Heart left ventricle (tissue), 16 donors: ENCODE results near the gene GZMH. TPM values are rescaled to one million over a fixed set of nuclear protein-coding genes. Genes with fewer than 3 reads are reported as not detected.

Experiments used
- ATAC-seq, 4 donors: fragments of 200-7000 bp; cut with Tn5 transposase; one replicate each; pipeline ENCODE4 v1.9.1; 2020 to 2022; ENCODE audit warnings: moderate library complexity in 4 of 4, mild to moderate bottlenecking in 3 of 4, moderate number of reproducible peaks in 1 of 4
- DNase-seq, 5 donors: peaks; one replicate each; pipeline ENCODE4 v3.0.0-alpha.2; 2020
- H3K27ac ChIP-seq, 12 donors: fragments of 200-600 bp; sonication (generic) in 4 of 12; one replicate each; pipeline versions ENCODE4 v1.5.0 to v1.8.0; 2016 to 2022; ENCODE audit warnings: mild to moderate bottlenecking in 2 of 12
- H3K27me3 ChIP-seq, 9 donors: fragments of 200-600 bp; sonication (generic) in 2 of 9; one replicate each; pipeline versions ENCODE4 v1.5.1 to v1.8.0; 2016 to 2022; ENCODE audit warnings: mild to moderate bottlenecking in 3 of 9
- H3K36me3 ChIP-seq, 9 donors: fragments of 200-600 bp; sonication (generic) in 2 of 9; one replicate each; pipeline versions ENCODE4 v1.5.0 to v1.8.0; 2018 to 2022; ENCODE audit warnings: mild to moderate bottlenecking in 2 of 9
- H3K4me1 ChIP-seq, 12 donors: fragments of 200-600 bp; sonication (generic) in 4 of 12; one replicate each; pipeline versions ENCODE4 v1.5.0 to v1.8.0; 2016 to 2022; ENCODE audit warnings: mild to moderate bottlenecking in 3 of 12
- H3K4me3 ChIP-seq, 12 donors: fragments of 200-600 bp; sonication (generic) in 4 of 12; one replicate each; pipeline versions ENCODE4 v1.5.0 to v1.8.0; 2017 to 2022; ENCODE audit warnings: mild to moderate bottlenecking in 9 of 12, moderate library complexity in 4 of 12
- H3K9me3 ChIP-seq, 12 donors: fragments of 200-600 bp; sonication (generic) in 4 of 12; one replicate each; pipeline versions ENCODE4 v1.5.0 to v1.8.0; 2016 to 2022; ENCODE audit warnings: mild to moderate bottlenecking in 1 of 12
- CTCF ChIP-seq, 12 donors: fragments of 200-600 bp; sonication (generic) in 4 of 12; IDR thresholded peaks; one replicate each; pipeline versions ENCODE4 v1.5.0 to v1.8.0; 2018 to 2022; ENCODE audit warnings: antibody characterized with exemption in 12 of 12, mild to moderate bottlenecking in 5 of 12
- POLR2A ChIP-seq, 2 donors: fragments of 450-650 bp; IDR thresholded peaks; one replicate each; pipeline ENCODE4 v1.6.1; 2017; ENCODE audit warnings: antibody characterized with exemption in 2 of 2, mild to moderate bottlenecking in 2 of 2, moderate library complexity in 2 of 2
- WGBS, 4 donors: extraction: QIAGEN DNeasy Blood & Tissue Kit in 2 of 4; methylation state at CpG; one replicate each; pipeline versions ENCODE4 v1.1.5 to v1.1.7; 2013 to 2018; 5-methylcytosine and 5-hydroxymethylcytosine counted together
- intact Hi-C, 10 donors: fragments of 100-400 bp; cut with DNase I; formaldehyde crosslinking; loops; one replicate each; pipeline versions ENCODE4 v1.11.1 to v1.14.2; 2022
- polyA plus RNA-seq, 2 donors: library from polyadenylated mRNA; stranded (reverse); fragments of 200-250 nt; gene quantifications; one replicate each; pipeline ENCODE4 v1.2.3, GENCODE V29; 2013
- total RNA-seq, 9 donors: library from RNA; depleted of rRNA in 2 of 9; stranded (reverse); fragments of >200 nt in 2 of 9; fragmentation: NEBNext Ultra II Directional in 3 of 9; extraction: Animal tissue kit (Norgen Biotek cat#: 25700) in 3 of 9; gene quantifications; one replicate each; pipeline versions ENCODE4 v1.1.0 to v1.2.4, GENCODE V29; 2016 to 2023
- donor health status: ischemic (EF 13 %, LVEDD 7.1; RV severe dilation, severe dysfunction).
- donor health status: healthy with polysubstance abuse.
- donor health status: DM: no; HTN: yes; CAD: no.
- donor health status: DM: no; HTN: no; CAD: no.
- donor health status: ischemic (EF 25% LVEDD 6.9; RV normal size, moderate dysfunction).
- donor health status: ischemic (EF 25% LVEDD 5.7; RV mildly dilated, moderate dysfunction).
- donor health status: healthy.
- donor health status: DM: yes; HTN: yes; CAD: no.
- donor health status: ischemic (EF 35%, LVEDD 5.7; RV mildly dilated, moderate dysfunction).
- donor health status: nonischemic (EF 11% LVEDD 7.7; RV severe dilation, severe dysfunction).
- donor health status: DM: yes; HTN: yes; CAD: no.
- donor health status: PGD.
- donor health status: ischemic (EF 29% LVEDD 5.4; RV normal size, mild dysfunction).
- donor health status: nonischemic (EF 23%, LVEDD 6.1; RV moderate dilation, normal function).

The GZMH gene
- total and polyA plus RNA-seq, 11 donors = 0.30 to 5.9 (median 1.4) TPM; not detected in 5

- intact Hi-C loops = no loop called here
- H3K27me3 ChIP-seq = peaks cover 0 to 3% (median 0%) of the 10 kb centered on the region in 9 donors
- no peaks in the 10 kb centered on the region for H3K4me1 ChIP-seq
- no peak for TF ChIP-seq POLR2A (IDR thresholded peaks at IDR 0.05)
- TF ChIP-seq CTCF (IDR thresholded peaks at IDR 0.05) = no peak
- H3K27ac ChIP-seq = peak within 1 kb of the TSS in 1 of 12 donors; percentile 49
- no peaks in the 10 kb centered on the region for H3K9me3 ChIP-seq
- DNase-seq (peak in 1 of 5 donors; percentile 42), ATAC-seq (peak in 1 of 4 donors; percentile 30)
- WGBS, 4 donors = 50 to 65% (median 57%) methylated on average over 2 of the region's 2 CpGs
- H3K36me3 ChIP-seq = no peaks in the 10 kb centered on the region
- peak within 1 kb of the TSS in 1 of 12 donors; percentile 38 for H3K4me3 ChIP-seq
These were observed 24.7 kb upstream of the GZMH start, which contains the start of gene GZMB for GRCh38 chr14:24634158-24634557. TSS of gene GZMB (minus strand) at chr14:24634190. CDS start at chr14:24634160, 30 bp downstream.

- H3K27ac ChIP-seq = peak overlapping the region in 1 of 12 donors; percentile 49
- WGBS, 4 donors = 75 to 90% (median 86%) methylated on average over 1 of the region's 1 CpG
- DNase-seq (no peak), ATAC-seq (no peak)
- intact Hi-C loops = no loop called here
- no peak for TF ChIP-seq CTCF (IDR thresholded peaks at IDR 0.05)
- TF ChIP-seq POLR2A (IDR thresholded peaks at IDR 0.05) = no peak
- H3K4me1 ChIP-seq = no peaks in the 10 kb centered on the region
- peaks cover 0 to 3% (median 0%) of the 10 kb centered on the region in 9 donors for H3K27me3 ChIP-seq
- peak overlapping the region in 1 of 12 donors; percentile 38 for H3K4me3 ChIP-seq
- no peaks in the 10 kb centered on the region for H3K36me3 ChIP-seq
- H3K9me3 ChIP-seq = no peaks in the 10 kb centered on the region
These were observed 23.9 kb upstream of the GZMH start for GRCh38 chr14:24633353-24633752.

- Histone ChIP-seq H3K27ac (no peak overlapping the region), H3K4me1 (no peaks in the 10 kb centered on the region), H3K9me3 (no peaks in the 10 kb centered on the region), H3K36me3 (no peaks in the 10 kb centered on the region), H3K4me3 (peak overlapping the region in 1 of 12 donors; percentile 38), H3K27me3 (peaks cover 0 to 3% (median 0%) of the 10 kb centered on the region in 9 donors)
- ATAC-seq (no peak), DNase-seq (no peak)
- WGBS, 4 donors = 47 to 73% (median 59%) methylated on average over 6 of the region's 6 CpGs
- TF ChIP-seq POLR2A (IDR thresholded peaks at IDR 0.05) (no peak), CTCF (IDR thresholded peaks at IDR 0.05) (no peak)
- intact Hi-C loops = no loop called here
These were observed 23.3 kb upstream of the GZMH start for GRCh38 chr14:24632761-24633160.

GRCh38 chr14:24632336-24632735 lies 22.9 kb upstream of the GZMH start:
- WGBS, 4 donors = 61 to 71% (median 67%) methylated on average over 3 to 4 of the region's 4 CpGs
- ATAC-seq (no peak), DNase-seq (no peak)
- no peaks in the 10 kb centered on the region for H3K9me3 ChIP-seq
- intact Hi-C loops = no loop called here
- TF ChIP-seq POLR2A (IDR thresholded peaks at IDR 0.05) = no peak
- TF ChIP-seq CTCF (IDR thresholded peaks at IDR 0.05) = no peak
- H3K27ac ChIP-seq = no peak overlapping the region
- H3K27me3 ChIP-seq = peaks cover 0 to 3% (median 0%) of the 10 kb centered on the region in 9 donors
- H3K36me3 ChIP-seq = no peaks in the 10 kb centered on the region
- H3K4me1 ChIP-seq = no peaks in the 10 kb centered on the region
- peak overlapping the region in 1 of 12 donors; percentile 38 for H3K4me3 ChIP-seq
